Neural cell (in vitro differentiated cells): ENCODE results near the gene PBX3. TPM values are rescaled to one million over a fixed set of nuclear protein-coding genes. Genes with fewer than 3 reads are reported as not detected.

Experiments used
- H2AFZ ChIP-seq: fragments of 200-600, 300-800 bp; sonication (generic), shearing (Covaris generic); 2 replicates; pipeline ENCODE4 v1.6.0; 2014; ENCODE audit warnings: low read depth, mild to moderate bottlenecking, antibody characterized with exemption, low read length, moderate library complexity
- H3F3A ChIP-seq: fragments of 200-600 bp; shearing (Covaris generic); 2 replicates; pipeline ENCODE4 v1.6.1; 2016; ENCODE audit warnings: mild to moderate bottlenecking, moderate library complexity, mixed read lengths, antibody characterized with exemption, low read length; ENCODE audit not compliant: insufficient read depth, poor library complexity, severe bottlenecking
- H3K27ac ChIP-seq: fragments of 200-600, 300-800 bp; sonication (generic), shearing (Covaris generic); 2 replicates; pipeline ENCODE4 v1.5.1; 2014; ENCODE audit warnings: mild to moderate bottlenecking, low read length, moderate library complexity
- H3K27me3 ChIP-seq: fragments of 300-800, 200-600 bp; sonication (generic), shearing (Covaris generic); 2 replicates; pipeline ENCODE4 v1.6.0; 2014; ENCODE audit warnings: mild to moderate bottlenecking, low read depth, low read length, moderate library complexity; ENCODE audit not compliant: insufficient read depth
- H3K36me3 ChIP-seq: fragments of 300-800, 200-600 bp; sonication (generic), shearing (Covaris generic); 2 replicates; pipeline ENCODE4 v1.5.1; 2014; ENCODE audit warnings: mild to moderate bottlenecking, antibody characterized with exemption, low read length, moderate library complexity; ENCODE audit not compliant: insufficient read depth
- H3K4me2 ChIP-seq: fragments of 300-800, 200-600 bp; sonication (generic), shearing (Covaris generic); 2 replicates; pipeline ENCODE4 v1.6.0; 2014; ENCODE audit warnings: mild to moderate bottlenecking, low read length
- H3K4me3 ChIP-seq: fragments of 300-800, 200-600 bp; sonication (generic), shearing (Covaris generic); 2 replicates; pipeline ENCODE4 v1.5.1; 2014; ENCODE audit warnings: mild to moderate bottlenecking, low read length, moderate library complexity
- H3K79me2 ChIP-seq: fragments of 200-600 bp; shearing (Covaris generic); replicated peaks from 2 replicates; pipeline ENCODE4 v1.6.0; 2014; ENCODE audit warnings: mild to moderate bottlenecking, low read length, moderate library complexity; ENCODE audit not compliant: insufficient read depth
- H3K9ac ChIP-seq: fragments of 300-800, 200-600 bp; sonication (generic), shearing (Covaris generic); 2 replicates; pipeline ENCODE4 v1.6.1; 2016; ENCODE audit warnings: mild to moderate bottlenecking, low read length, mixed read lengths
- H3K9me2 ChIP-seq: fragments of 200-600 bp; shearing (Covaris generic); 2 replicates; pipeline ENCODE4 v1.6.1; 2016; ENCODE audit warnings: mild to moderate bottlenecking, low read length, mixed read lengths; ENCODE audit not compliant: insufficient read depth
- H3K9me3 ChIP-seq: fragments of 200-600, 300-800 bp; sonication (generic), shearing (Covaris generic); 2 replicates; pipeline ENCODE4 v1.6.1; 2016; ENCODE audit warnings: mild to moderate bottlenecking, mixed run types, low read length, moderate library complexity, mixed read lengths
- H4K20me1 ChIP-seq: fragments of 200-600 bp; shearing (Covaris generic); 2 replicates; pipeline ENCODE4 v1.6.1; 2016; ENCODE audit warnings: mild to moderate bottlenecking, mixed run types; ENCODE audit not compliant: insufficient read depth
- CTCF ChIP-seq: fragments of 450-650 bp; IDR thresholded peaks from 2 replicates; pipeline ENCODE4 v1.5.1; 2014; ENCODE audit warnings: antibody characterized with exemption, mild to moderate bottlenecking, moderate library complexity; ENCODE audit not compliant: poor library complexity, severe bottlenecking
- EP300 ChIP-seq: fragments of 450-650 bp; conservative IDR thresholded peaks from 2 replicates; pipeline ENCODE4 v1.6.1; 2014; ENCODE audit warnings: antibody characterized with exemption, mild to moderate bottlenecking, moderate library complexity; ENCODE audit not compliant: poor library complexity, severe bottlenecking
- EZH2 ChIP-seq: fragments of 200-600, 300-800 bp; shearing (Covaris generic), sonication (generic); IDR thresholded peaks from 2 replicates; pipeline ENCODE4 v1.6.1; 2014; ENCODE audit warnings: antibody characterized with exemption, low read length, borderline replicate concordance, mild to moderate bottlenecking; ENCODE audit not compliant: insufficient read depth, poor library complexity, severe bottlenecking
- MXI1 ChIP-seq: fragments of 450-650 bp; conservative IDR thresholded peaks from 2 replicates; pipeline ENCODE4 v1.6.1; 2014; ENCODE audit warnings: antibody characterized with exemption, mild to moderate bottlenecking; ENCODE audit not compliant: poor library complexity, severe bottlenecking
- POLR2AphosphoS5 ChIP-seq: IDR thresholded peaks from 2 replicates; pipeline ENCODE4 v1.6.1; 2012
- RAD21 ChIP-seq: fragments of 450-650 bp; conservative IDR thresholded peaks from 2 replicates; pipeline ENCODE4 v1.6.1; 2014; ENCODE audit warnings: antibody characterized with exemption, mild to moderate bottlenecking, moderate library complexity
- REST ChIP-seq: IDR thresholded peaks from 2 replicates; pipeline ENCODE4 v1.6.1; 2012; ENCODE audit warnings: borderline replicate concordance
- SMC3 ChIP-seq: fragments of 450-650 bp; conservative IDR thresholded peaks from 2 replicates; pipeline ENCODE4 v1.6.1; 2014; ENCODE audit warnings: antibody characterized with exemption, mild to moderate bottlenecking, moderate library complexity; ENCODE audit not compliant: poor library complexity
- TAF1 ChIP-seq: IDR thresholded peaks from 2 replicates; pipeline ENCODE4 v1.6.1; 2012; ENCODE audit warnings: low read depth
- polyA plus RNA-seq: library from polyadenylated mRNA; depleted of rRNA; stranded (reverse); fragments of >200 nt; gene quantifications from 2 replicates; pipeline ENCODE4 v1.2.3, GENCODE V29; 2014

PBX3 gene
- polyA plus RNA-seq, 1 donor from 2014 or later: 398 TPM

- H3K36me3 ChIP-seq: peaks cover 31% of the 10 kb centered on the region
- peaks cover 4% of the 10 kb centered on the region for H3F3A ChIP-seq
- H4K20me1 ChIP-seq: no peaks in the 10 kb centered on the region
- no peak overlapping the region for H2AFZ ChIP-seq
- no peaks in the 10 kb centered on the region for H3K9me2 ChIP-seq
- no peak overlapping the region for H3K4me2 ChIP-seq
- H3K79me2 ChIP-seq: peaks cover 3% of the 10 kb centered on the region
- no peaks in the 10 kb centered on the region for H3K9me3 ChIP-seq
- H3K9ac ChIP-seq: no peak overlapping the region
- no peak overlapping the region for H3K27ac ChIP-seq
- TF ChIP-seq TAF1: no peak
- no peak for TF ChIP-seq EP300
- TF ChIP-seq SMC3: no peak
- no peak for TF ChIP-seq MXI1
- TF ChIP-seq POLR2AphosphoS5: no peak
- TF ChIP-seq EZH2: no peak
- TF ChIP-seq CTCF: no peak
- no peak for TF ChIP-seq REST
- TF ChIP-seq RAD21: no peak
- no peaks in the 10 kb centered on the region for H3K27me3 ChIP-seq
- H3K4me3 ChIP-seq: no peak overlapping the region
Observed at GRCh38 chr9:125943831-125944230, 196.7 kb downstream of the PBX3 start.

- H3K27me3 ChIP-seq: no peaks in the 10 kb centered on the region
- H3K9me2 ChIP-seq: no peaks in the 10 kb centered on the region
- no peaks in the 10 kb centered on the region for H3K9me3 ChIP-seq
- H3K4me2 ChIP-seq: no peak overlapping the region
- H3K27ac ChIP-seq: no peak overlapping the region
- no peaks in the 10 kb centered on the region for H4K20me1 ChIP-seq
- H2AFZ ChIP-seq: no peak overlapping the region
- H3K36me3 ChIP-seq: peaks cover 31% of the 10 kb centered on the region
- H3K9ac ChIP-seq: no peak overlapping the region
- TF ChIP-seq POLR2AphosphoS5: no peak
- no peak for TF ChIP-seq TAF1
- no peak for TF ChIP-seq MXI1
- no peak for TF ChIP-seq SMC3
- TF ChIP-seq REST: no peak
- TF ChIP-seq CTCF: no peak
- no peak for TF ChIP-seq RAD21
- no peak for TF ChIP-seq EP300
- no peak for TF ChIP-seq EZH2
- H3F3A ChIP-seq: no peaks in the 10 kb centered on the region
- no peak overlapping the region for H3K4me3 ChIP-seq
- H3K79me2 ChIP-seq: peaks cover 3% of the 10 kb centered on the region
Observed at GRCh38 chr9:125946397-125946796, 199.2 kb downstream of the PBX3 start.
